Left hindlimb (tissue), 1 donor: ENCODE measurements around the gene GPRC5D.

ENCODE experiments used
- DNase-seq: peaks from one replicate; pipeline ENCODE4 v3.0.0-alpha.2; 2018

Gene GPRC5D

DNA sequence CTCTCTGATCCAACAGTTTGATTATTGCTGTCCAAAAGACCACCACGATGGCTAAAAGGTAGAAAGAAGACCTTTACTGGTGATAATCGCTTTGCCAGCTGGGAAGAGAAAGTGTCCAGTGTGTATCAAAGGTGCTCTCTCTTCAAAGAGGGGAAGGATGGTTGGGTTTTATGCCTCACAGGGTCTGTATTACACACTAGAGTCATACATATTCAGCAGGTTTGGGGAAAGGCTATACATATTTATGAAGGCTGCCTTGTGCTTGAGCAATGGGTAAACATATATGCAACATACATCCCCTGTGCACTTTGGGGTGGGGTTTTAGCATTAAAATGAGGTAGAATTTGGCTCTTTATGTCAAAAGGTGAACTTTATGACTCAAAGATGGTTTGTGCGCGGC is 18.2 kb downstream of the GPRC5D start:
- DNase-seq = no peak

DNA sequence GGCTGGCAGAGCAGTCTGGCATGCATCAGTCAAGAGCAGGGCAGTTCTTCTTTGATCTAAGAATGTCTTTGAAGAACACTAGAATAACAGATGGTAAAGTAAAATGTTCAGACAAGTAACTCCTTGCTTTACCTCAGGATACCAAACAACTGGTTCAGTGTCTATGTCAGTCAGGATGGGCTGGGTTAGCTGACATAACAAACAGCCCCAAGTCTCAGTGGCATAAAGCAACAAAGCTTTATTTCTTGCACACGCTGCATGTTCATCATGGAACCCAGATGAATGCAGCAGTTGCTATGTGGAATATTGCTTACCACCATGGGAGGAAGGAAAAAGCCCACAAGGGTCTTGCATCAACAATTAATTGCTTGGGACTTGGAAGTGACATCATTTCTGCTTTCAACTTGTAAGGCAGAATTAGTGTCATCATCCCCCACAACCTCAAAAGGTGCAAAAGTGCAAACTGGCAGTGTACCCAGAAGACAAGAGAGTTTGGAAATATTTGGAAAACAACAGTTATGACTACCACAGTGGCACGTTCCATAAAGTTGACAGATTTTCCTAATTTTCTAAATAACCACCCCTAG is 21.2 kb downstream of the GPRC5D start:
- DNase-seq = no peak

DNA sequence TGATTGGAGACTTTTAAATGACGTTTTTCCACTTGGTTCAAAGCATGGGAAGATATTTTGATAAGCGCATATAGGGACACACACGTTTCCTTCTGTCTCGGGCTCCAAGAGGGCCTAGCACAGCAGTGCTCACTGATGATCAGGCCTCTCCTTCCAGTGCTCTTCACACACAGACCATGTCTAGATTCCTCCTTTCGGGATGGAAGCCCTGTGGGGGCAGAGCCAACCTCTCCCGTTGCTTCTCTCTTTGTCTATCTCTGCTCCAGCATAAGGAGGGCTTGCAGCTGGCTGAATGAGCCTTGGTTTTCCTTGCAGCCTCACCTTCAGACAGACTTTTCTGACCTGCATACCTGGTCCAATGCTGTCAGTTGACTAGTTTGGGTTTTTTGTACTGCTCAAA is 22.3 kb downstream of the GPRC5D start:
- no peak for DNase-seq

DNA sequence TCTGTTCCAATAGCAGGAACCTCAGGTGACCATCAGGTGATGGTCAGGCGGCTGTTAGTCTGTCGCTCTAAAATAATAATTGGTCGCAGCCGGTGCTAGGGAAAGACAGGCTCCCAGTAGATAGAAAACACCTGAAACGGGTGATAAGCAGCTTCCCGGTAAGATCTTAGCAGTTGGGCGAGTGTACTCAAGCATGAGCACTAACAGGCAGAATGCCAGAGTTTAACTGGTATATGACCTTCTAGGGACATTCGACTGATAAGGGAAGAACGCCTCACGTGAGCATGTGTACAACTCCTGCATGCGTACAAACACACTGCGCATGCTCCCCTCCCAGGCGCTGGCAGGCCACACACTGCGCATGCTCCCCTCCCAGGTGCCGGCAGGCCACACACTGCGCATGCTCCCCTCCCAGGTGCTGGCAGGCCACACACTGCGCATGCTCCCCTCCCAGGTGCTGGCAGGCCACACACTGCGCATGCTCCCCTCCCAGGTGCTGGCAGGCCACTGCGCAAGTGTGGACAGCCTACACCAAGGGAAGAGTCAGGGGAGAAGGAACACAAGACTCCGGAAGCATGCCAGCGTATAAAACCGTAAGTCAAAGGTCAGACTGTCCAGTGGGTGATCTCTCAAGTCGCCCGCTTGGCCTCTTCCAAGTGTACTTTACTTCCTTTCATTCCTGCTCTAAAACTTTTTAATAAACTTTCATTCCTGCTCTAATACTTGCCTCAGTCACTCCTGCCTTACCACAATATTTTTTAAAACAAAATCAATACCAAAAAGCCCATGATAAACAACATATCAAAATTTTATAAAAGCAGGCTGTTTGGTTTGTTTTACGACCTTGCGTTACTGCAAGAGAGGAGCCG is 24.5 kb downstream of the GPRC5D start:
- DNase-seq = no peak

DNA sequence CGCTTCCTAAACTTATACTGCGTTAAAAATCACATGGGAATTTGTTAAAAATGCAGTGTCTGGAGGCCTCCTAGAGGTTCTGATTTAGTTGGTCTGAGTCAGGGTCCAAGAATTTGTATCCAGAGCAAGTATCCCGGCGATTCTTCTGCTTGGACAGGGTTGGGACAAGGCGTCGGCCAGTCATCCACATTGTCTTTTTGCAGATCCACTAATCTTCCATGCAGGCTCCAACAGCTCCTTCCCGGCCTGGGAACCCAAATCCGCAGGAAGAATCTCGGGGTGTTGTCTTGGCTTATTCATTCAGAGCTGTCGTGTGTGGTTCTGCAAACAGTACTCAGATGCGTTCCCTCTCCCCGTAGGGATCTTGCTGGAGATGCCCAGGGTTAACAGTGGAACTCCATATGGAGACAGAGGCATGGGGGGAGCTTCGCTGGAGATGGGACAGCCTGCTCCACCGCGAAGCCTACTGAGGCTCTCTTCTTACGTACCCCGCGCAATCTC is 25.3 kb downstream of the GPRC5D start:
- DNase-seq = no peak

DNA sequence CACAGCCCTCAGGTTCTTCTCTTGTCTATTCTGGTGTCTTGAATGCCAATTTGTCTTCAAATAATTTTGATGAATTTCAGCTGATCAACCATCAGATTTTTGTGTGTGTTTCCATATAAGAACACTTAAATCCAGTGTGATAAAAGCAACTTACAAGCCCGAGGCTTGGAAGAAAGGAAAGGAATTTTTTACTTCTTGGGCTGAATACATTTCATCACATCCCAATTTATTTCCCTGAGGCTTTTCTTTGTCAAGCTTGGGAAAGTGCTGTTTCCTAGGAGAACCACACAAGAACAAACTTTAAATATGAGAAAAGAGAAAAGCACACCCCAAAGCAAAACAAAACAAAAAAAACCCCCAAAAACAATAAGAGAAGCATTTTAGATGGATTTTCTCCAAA is 26.6 kb downstream of the GPRC5D start:
- no peak for DNase-seq

DNA sequence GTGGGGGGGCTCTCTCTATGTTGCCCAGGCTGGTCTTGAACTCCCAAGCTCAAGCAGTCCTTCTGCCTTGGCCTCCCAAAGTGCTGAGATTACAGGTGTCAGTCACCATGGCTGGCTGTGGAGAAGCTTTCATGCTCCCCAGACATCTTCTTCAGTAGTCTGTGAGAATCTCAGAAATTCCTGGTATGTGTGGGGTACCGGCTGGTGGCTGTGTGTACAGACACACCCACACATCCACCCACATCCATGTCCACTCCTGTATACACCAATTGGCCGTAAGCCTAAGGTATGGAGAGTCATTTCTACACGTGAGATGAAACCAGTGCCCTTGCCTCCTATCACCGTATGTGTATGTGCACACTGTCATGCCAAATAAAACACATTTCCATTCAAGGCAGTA is 27.8 kb downstream of the GPRC5D start:
- no peak for DNase-seq

DNA sequence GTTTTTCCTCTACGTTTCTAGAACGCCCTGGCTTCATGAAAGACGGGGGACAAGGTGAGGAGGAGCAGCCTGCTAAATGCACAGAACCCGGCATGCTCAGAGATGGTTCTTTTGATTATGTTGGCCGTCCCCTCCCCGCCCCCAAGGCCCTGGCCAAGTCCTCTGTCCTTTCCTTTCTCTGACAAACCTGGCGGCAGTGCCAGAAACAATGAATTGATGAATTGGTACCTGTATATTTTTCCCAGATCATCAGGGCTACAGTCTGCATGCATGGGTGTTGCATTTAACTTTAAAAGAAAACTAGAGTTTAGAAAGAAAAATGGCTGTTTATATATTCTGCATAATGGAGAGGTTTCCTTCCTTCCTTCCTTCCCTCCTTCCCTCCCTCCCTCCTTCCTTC is 29.0 kb downstream of the GPRC5D start:
- no peak for DNase-seq

DNA sequence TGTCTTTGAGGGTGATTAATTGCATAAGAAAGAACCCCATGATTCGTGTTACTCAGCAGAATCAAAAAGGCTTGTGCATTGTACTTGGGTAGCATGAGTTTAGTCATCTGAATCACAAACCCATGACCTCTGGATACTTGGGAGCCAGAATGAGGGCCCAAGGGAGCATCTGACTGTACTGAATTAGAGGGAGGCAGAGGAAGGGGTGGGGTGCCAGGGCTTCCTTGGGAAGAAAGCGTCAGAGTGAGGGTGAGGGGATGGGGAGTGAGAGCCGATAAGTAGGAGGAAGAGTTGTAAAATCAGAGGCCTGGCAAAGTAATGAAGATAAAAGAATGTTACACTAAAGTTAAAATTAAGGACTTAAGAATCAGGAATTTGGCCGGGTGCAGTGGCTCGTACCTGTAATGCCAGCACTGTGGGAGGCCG is 29.8 kb downstream of the GPRC5D start:
- no peak for DNase-seq

DNA sequence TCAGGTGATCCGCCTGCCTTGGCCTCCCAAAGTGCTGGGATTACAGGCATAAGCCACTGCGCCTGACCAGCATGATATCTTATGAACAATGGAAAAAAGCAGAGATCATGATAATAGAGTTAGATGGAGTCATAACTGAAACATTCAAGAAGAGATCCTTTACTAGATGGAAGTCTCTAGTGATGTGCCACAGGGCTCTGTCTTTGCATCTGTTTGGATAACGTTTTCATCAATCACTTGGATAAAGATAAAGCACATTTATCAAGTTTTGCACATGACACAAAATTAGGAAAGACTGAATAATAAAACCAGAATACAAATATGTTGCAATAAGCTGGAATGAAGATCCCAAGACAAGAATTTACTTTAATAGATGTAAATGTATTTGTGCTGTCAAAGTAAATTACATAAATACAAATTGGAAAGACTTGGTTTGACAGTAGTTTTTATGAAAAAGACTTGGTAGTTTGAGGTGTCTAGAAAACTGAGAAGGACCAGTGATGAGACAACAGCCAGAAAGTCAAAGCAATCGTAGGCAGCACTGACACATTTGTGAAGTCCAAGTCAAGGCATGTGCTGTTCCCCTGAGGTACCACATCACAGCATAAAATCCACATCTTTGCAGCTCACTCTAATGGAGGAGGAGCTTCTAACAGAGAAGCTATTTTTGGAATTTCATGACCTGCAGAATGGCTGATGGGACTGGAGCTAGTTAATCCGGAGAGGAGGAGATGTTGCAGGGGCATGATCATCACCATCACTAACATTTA is 32.1 kb downstream of the GPRC5D start:
- no peak for DNase-seq

DNA sequence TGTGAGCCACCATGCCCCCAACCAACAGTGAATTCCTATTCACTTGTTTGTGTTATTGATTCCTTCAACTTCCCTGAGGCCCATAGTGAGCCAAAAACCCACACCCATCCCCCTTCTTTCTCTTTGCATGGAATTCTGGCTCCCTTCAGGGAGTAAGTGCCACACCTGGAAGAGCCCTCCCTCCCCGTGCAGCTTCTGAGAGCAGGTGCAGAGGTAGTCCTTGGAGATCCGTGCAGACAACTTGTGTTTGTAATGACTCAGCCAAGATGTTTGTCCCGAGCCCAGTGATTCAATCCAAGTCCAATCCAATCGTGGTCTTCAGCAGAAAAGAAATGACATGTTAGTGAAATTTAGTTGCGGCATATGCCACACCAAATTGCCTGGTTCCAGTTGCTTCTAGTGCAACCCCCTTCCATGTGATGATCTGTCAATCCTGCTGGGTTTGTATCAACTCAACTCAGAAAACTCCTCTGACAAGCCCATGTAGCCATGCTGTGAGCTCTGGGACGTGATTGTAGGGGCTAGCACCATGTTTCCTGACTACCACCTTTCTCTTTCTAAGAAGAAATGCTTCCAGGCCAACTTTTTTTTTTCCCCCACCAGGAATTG is 33.1 kb downstream of the GPRC5D start:
- DNase-seq = no peak

DNA sequence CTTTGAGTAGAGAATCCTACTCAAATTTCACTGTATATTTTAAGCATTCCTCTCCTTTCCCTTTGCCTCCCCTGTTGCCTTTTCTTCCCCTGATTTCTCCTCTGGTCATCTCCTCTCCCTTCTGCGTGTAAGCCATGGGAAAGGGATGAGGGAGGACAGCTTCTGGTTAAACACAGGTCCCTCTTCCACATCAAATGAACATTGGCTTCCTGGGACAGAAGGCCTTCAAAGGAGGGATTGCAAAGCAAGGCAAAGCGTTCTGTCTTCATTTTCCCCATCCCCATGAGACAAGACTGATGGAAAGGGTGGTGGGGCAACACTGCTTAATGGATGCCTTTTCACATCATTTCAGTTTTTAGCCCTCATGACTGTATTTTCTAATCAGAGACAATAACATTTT is 34.5 kb downstream of the GPRC5D start:
- DNase-seq = no peak

DNA sequence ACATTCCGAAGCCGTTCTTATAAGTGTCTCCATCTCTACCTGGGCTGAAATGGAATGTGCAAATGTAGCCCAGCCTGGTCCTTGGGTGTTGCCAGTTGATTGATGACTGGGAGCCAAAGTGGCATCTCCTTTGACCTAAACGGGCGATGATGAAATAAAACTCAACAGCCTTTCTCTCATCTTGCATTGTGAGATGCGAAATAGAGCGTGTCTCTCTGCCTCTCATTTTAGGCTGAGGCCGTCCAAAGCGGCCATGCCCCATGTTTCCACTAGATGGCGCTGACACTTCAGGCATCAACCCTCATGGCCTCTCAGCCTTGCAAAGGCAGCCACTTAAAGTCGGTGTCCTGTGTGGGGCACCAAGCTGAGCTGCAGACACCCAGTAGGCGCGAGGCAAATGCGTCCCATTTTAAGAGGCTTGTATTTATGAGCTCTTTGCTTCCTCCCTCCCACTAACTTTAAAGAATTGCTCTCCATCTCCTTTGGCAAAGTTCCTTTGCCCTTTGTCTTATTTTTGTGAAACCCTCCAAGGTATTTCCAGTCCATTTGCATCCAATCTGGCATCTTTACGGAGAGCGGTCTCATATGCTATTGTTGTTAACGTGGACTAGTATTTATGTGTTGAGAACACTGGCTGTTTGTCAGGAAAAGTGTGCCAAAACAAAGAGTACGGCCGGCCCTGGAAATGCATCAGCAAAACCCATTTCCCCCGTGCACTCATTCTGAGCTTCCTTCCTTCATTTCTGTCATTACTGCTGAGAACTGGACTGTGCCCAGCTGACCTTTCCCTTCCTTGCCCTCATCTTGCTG is 35.6 kb downstream of the GPRC5D start:
- DNase-seq = peak; percentile 89

DNA sequence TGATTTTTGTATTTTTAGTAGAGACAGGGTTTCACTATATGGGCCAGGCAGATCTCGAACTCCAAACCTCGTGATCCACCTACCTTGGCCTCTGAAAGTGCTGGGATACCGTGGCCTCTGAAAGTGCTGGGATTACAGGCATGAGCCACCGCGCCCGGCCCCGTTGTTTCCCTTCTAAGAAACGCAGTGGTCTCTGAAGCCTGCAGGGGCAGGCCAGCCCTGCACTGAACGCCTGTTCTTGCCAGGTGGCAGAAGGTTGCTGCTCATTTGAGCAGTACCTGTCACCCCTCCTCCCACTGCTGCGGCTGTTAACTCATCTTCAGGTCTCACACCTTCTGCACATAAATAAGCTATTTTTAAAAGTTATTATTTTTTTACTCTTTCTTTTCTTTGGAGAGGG is 36.3 kb downstream of the GPRC5D start:
- no peak for DNase-seq

DNA sequence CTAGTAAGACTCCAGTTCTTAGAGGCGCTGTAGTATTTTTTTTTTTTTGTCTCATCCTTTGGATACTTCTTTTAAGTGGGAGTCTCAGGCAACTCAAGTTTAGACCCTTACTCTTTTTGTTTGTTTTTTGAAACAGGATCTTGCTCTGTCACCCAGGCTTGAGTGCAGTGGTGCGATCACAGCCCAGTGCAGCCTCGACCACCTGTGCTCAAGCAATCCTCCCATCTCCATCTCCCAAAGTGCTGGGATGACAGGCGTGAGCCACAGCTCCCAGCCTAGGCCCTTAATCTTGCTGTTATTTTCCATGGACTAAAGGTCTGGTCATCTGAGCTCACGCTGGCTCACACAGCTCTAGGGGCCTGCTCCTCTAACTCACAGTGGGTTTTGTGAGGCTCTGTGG is 39.3 kb downstream of the GPRC5D start:
- no peak for DNase-seq

DNA sequence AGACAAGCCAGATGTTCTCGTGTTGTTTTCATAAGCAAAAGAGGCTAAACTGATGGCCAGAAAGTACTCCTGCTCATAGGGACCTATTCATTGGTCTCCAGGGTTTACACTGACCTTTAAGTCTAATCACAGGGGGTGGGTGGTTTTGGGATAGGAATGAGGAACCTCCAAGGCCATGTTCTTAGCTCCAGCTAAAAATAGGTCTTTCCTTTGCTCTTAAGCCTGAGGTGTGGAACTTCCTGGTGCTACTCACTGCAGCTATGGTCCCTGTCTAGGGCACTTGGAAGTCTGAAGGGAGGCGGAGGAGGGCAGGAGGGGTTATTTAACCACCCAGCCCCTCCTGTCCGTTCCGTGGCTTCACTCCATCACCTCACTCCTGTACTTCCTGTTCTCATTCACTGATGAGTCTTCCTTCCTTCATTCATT is 42.0 kb downstream of the GPRC5D start:
- no peak for DNase-seq

DNA sequence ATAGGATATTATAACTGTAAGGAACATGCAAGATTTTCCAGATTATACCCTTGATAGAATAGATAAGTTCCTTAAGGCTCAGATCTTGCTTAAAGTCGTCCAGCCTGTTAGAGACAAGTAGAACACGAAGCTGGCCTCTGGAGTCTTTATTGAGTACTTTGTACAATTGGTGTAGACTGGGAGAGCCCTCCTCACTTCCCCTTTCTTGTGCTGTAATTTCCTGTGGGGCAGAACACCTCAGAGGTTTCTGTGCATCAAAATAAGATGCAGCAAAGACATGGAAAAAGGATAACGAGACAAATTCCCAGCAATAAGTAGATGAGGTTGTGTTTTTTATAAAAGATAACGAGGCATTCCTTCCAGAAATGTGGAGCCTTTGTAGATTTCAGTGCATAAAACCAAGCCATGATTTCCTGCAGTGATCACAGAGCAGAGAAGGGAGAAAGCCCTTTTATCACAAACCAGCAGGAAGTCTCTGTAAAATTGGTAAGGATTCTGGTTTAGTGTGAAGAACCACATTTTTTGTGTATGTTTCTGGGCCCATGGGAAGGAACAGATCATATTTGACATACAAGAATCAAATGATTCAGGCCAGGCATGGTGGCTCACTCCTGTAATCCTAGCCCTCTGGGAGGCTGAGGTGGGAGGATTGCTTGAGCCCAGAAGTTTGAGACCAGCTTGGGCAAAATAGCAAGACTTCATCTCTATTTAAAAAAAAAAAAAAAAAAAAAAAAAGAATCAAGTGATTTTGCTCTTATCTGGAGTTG is 42.6 kb downstream of the GPRC5D start:
- no peak for DNase-seq

DNA sequence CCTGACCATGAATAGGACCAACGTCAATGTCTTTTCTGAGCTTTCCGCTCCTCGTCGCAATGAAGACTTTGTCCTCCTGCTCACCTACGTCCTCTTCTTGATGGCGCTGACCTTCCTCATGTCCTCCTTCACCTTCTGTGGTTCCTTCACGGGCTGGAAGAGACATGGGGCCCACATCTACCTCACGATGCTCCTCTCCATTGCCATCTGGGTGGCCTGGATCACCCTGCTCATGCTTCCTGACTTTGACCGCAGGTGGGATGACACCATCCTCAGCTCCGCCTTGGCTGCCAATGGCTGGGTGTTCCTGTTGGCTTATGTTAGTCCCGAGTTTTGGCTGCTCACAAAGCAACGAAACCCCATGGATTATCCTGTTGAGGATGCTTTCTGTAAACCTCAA is 43.3 kb downstream of the GPRC5D start:
- no peak for DNase-seq

DNA sequence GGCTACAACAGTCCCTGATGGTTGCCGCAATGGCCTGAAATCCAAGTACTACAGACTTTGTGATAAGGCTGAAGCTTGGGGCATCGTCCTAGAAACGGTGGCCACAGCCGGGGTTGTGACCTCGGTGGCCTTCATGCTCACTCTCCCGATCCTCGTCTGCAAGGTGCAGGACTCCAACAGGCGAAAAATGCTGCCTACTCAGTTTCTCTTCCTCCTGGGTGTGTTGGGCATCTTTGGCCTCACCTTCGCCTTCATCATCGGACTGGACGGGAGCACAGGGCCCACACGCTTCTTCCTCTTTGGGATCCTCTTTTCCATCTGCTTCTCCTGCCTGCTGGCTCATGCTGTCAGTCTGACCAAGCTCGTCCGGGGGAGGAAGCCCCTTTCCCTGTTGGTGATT is 43.7 kb downstream of the GPRC5D start:
- DNase-seq = no peak

DNA sequence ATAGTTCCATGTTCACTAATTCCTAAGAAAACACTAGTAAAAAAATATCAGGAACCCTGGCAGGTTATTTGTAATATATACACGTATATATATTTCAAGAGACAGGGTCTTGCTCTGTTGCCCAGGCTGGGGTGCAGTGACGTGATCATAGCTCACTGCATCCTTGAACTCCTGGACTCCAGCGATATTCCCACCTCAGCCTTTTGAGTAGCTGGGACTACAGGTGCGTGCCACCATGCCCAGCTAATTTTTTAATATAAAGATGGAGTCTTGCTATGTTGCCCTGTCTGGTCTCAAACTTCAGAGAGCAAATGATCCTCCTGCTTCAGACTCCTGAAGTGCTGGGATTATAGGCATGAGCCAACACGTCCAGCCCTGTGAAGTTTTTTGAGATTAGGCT is 44.4 kb downstream of the GPRC5D start:
- no peak for DNase-seq
